Activated T-cell treated with anti-CD3 and anti-CD28 coated beads, Interleukin-2, amount 50 U/mL, for 4 hours (primary cell): ENCODE results near the gene FGFRL1. TPM values are rescaled to one million over a fixed set of nuclear protein-coding genes. Genes with fewer than 3 reads are reported as not detected.

Experiments used
- total RNA-seq, 3 donors: library from RNA; stranded (reverse); gene quantifications; one replicate each; pipeline ENCODE4 v1.2.1, GENCODE V29; 2021

FGFRL1 gene
- total RNA-seq, 3 donors from 2014 or later: 20.4 to 29.6 (median 20.6) TPM

Other genes with a start within 250 kb of the FGFRL1 start
- 1 to 10 TPM in 1 of 3 donors, under 1 TPM in 2; 0.50 to 1.0 (median 0.58) TPM for gene CPLX1, start 185.5 kb upstream of the FGFRL1 start, total RNA-seq
- gene GAK, start 79.3 kb upstream of the FGFRL1 start, total RNA-seq: 100 to 1,000 TPM; 140 to 161 (median 148) TPM
- gene TMEM175, start 79.2 kb upstream of the FGFRL1 start, total RNA-seq: 10 to 100 TPM; 12.5 to 15.6 (median 14.7) TPM
- gene DGKQ, start 38.1 kb upstream of the FGFRL1 start, total RNA-seq: 10 to 100 TPM; 11.2 to 21.5 (median 14.8) TPM
- gene IDUA, start 24.6 kb upstream of the FGFRL1 start, total RNA-seq: 10 to 100 TPM; 13.5 to 18.3 (median 14.4) TPM
- under 1 TPM in 1 of 3 donors, not detected in 2; 0.05 TPM for gene SLC26A1, start 18.2 kb upstream of the FGFRL1 start, total RNA-seq
- gene RNF212, start 101.9 kb downstream of the FGFRL1 start, total RNA-seq: 1 to 10 TPM in 1 of 3 donors, under 1 TPM in 2; 0.79 to 2.9 (median 0.84) TPM
- 1 to 10 TPM; 1.4 to 2.1 (median 2.1) TPM for gene SPON2, start 161.0 kb downstream of the FGFRL1 start, total RNA-seq
- 100 to 1,000 TPM; 166 to 186 (median 177) TPM for gene CTBP1, start 237.5 kb downstream of the FGFRL1 start, total RNA-seq